Stimulated activated CD8-positive, alpha-beta memory T cell treated with anti-CD3 and anti-CD28 coated beads, Interleukin-7, amount 100 ng/mL, for 1 hour (primary cell): Measurements from ENCODE around the gene CRTAC1.
"Not testable (repeated sequence)": the region's sequence is repeated elsewhere in the genome, so short reads cannot be mapped to it uniquely, and the experiment has no call there.

Source experiments
- DNase-seq, 2 donors: peaks; one replicate each; pipeline ENCODE4 v3.0.0-alpha.2; 2020; ENCODE audit warnings: low read depth in 2 of 2

CRTAC1 gene

GRCh38 chr10:97842656-97843280 lies 187.7 kb downstream of the CRTAC1 start:
- no peak for DNase-seq

GRCh38 chr10:97842114-97842513 lies 188.3 kb downstream of the CRTAC1 start:
- DNase-seq, result not testable (repeated sequence)

GRCh38 chr10:97841166-97841565 lies 189.3 kb downstream of the CRTAC1 start:
- not testable (repeated sequence) for DNase-seq

- no peak for DNase-seq
Measured at GRCh38 chr10:97838091-97838490, 192.3 kb downstream of the CRTAC1 start.

GRCh38 chr10:97836446-97836845 lies 194.0 kb downstream of the CRTAC1 start:
- no peak for DNase-seq

GRCh38 chr10:97831259-97831658 lies 199.2 kb downstream of the CRTAC1 start:
- DNase-seq, result no peak

- no peak for DNase-seq
Measured at GRCh38 chr10:97830064-97830463, 200.4 kb downstream of the CRTAC1 start.

- no peak for DNase-seq
Measured at GRCh38 chr10:97828721-97829120, 201.7 kb downstream of the CRTAC1 start.

GRCh38 chr10:97827702-97828291 lies 202.6 kb downstream of the CRTAC1 start:
- no peak for DNase-seq

- no peak for DNase-seq
Measured at GRCh38 chr10:97826892-97827291, 203.5 kb downstream of the CRTAC1 start.

GRCh38 chr10:97825020-97825760 lies 205.2 kb downstream of the CRTAC1 start:
- no peak for DNase-seq

- no peak for DNase-seq
Measured at GRCh38 chr10:97823734-97824133, 206.7 kb downstream of the CRTAC1 start.

- no peak for DNase-seq
Measured at GRCh38 chr10:97822261-97822687, 208.1 kb downstream of the CRTAC1 start.

- no peak for DNase-seq
Measured at GRCh38 chr10:97821308-97822038, 208.9 kb downstream of the CRTAC1 start.

GRCh38 chr10:97820096-97820704 lies 210.2 kb downstream of the CRTAC1 start:
- no peak for DNase-seq

GRCh38 chr10:97818572-97818971 lies 211.8 kb downstream of the CRTAC1 start:
- DNase-seq, result no peak

GRCh38 chr10:97816609-97817008 lies 213.8 kb downstream of the CRTAC1 start:
- no peak for DNase-seq
